HT1080 (cell line): Measurements from ENCODE around the gene ZBED5. TPM values are rescaled to one million over a fixed set of nuclear protein-coding genes. Genes with fewer than 3 reads are reported as not detected.
"Not testable (repeated sequence)": the region's sequence is repeated elsewhere in the genome, so short reads cannot be mapped to it uniquely, and the experiment has no call there.

Experiments used
- DNase-seq: peaks from one replicate; pipeline ENCODE4 v3.0.0-alpha.2; 2015; ENCODE audit warnings: low read depth
- total RNA-seq: library from RNA; depleted of rRNA; stranded (reverse); fragments of >200 nt; shearing (Covaris generic); gene quantifications from 2 replicates; pipeline ENCODE4 v1.2.3, GENCODE V29; 2014; rRNA removed

ZBED5 gene
- total RNA-seq, 1 experiment from 2014 or later = 32.6 TPM

DNA sequence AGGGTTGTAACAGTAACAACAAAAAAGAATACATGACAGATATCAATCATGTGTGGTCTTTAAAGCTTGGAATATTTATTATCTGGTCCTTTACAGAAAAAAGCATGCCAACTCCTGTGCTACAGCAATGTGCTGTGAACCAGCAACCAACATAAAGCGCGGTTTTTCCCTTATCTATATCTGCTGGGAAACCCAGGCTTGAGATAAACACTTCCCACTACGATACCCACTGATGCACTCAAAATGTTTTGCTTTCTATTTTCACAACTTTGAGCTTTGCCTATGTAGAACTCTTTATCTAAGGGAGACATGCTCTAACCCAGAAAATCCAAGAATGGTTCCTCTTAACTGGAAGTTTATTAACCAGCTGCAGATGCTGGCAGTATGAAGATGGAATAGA, 19.0 kb downstream of the ZBED5 start:
- DNase-seq = no peak

DNA sequence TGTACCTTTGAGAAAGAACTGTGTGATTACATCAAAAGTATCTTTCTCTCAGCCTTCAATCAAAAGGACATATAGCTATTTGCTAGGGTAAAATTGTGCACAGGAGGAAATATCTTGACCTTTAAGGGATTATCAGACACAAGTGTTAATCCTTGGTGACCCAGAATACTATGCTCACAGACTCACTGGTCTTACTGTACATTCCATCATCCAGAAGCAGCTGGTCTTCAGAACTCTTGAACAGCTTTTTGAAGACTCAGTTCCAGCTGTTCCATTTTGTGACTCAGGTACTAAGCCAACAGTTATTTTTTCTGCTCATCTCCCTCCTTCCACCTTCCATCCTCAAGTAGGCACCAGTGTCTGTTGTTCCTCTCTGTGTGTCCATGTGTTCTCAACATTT, 19.8 kb downstream of the ZBED5 start:
- DNase-seq = no peak

DNA sequence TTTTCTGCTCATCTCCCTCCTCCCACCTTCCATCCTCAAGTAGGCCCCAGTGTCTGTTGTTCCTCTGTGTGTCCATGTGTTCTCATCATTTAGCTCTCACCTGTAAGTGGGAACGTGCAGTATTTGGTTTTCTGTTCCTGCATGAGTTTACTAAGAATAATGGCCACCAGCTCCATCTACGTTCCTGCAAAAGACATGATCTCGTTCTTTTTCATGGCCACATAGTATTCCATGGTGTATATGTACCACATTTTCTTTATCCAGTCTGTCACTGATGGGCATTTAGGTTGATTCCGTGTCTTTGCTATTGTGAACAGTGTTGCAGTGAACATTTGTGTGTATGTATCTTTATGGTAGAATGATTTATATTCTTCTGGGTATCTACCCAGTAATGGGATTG, 21.0 kb downstream of the ZBED5 start:
- DNase-seq = not testable (repeated sequence)

DNA sequence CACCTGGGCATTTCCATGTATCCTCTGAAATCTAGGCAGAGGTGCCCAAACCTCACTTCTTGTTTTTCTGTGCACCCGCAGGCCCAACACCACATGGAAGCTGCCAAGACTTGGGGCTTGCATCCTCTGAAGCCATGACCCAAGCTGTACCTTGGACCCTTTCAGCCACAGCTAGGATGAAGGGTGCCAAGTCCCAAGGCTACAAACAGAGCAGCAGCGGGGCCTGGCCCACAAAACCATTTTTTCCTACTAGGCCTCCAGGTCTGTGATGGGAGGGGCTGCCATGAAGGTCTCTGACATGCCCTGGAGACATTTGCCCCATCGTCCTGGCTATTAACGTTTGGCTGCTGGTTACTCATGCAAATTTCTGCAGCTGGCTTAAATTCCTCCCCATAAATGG, 28.7 kb downstream of the ZBED5 start:
- DNase-seq = no peak

DNA sequence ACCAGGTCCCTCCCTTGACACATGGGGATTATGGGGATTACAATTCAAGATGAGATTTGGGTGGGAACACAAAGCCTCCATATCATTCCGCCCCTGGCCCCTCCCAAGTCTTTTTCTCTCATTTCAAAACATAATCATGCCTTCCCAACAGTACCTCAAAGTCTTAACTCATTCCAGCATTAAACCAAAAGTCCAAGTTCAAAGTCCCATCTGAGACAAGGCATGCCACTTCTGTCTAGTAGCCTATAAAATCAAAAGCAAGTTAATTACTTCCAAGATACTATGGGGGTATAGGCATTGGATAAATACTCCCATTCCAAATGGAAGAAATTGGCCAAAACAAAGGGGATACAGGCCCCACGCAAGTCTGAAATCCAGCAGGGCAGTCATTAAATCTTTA, 29.5 kb downstream of the ZBED5 start:
- DNase-seq = no peak

DNA sequence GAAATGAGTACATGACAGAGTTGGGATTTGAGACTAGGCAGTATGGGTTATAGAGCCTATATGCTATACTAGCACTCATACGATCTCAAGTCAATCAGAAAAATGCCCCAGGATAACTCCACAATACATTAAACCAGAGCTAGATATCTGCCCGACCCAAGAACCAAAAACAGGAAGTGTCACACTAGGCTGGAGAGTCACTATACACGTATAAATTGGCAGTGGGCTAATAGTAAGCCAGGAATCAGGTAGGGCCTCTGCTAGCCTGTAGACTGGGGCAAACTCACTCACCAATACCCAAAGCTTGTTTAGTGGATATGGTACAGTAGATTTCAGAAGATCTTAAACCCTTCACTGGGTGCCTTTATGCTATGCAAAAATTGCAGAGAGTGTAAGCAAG, 33.0 kb downstream of the ZBED5 start:
- no peak for DNase-seq

DNA sequence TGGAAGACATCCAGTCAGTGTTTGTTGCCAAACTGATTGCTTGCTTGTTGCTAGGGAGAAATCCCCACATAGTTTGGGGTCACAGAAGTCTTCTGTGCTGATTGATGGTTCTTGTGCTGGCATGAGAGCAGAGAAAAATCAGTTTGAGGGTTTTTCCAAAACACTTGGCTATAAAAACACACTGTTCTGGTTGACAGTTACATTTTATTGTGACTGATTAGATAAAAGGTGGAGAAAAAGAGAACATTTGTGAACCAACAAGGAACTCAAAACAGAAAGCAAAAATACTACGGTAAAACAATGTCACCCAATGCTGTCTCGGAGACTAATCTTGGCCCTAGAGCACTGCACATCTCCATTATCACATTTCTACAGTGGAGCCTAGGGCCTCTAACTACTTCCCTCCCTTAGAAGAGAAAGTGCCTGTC, 34.7 kb downstream of the ZBED5 start:
- no peak for DNase-seq

DNA sequence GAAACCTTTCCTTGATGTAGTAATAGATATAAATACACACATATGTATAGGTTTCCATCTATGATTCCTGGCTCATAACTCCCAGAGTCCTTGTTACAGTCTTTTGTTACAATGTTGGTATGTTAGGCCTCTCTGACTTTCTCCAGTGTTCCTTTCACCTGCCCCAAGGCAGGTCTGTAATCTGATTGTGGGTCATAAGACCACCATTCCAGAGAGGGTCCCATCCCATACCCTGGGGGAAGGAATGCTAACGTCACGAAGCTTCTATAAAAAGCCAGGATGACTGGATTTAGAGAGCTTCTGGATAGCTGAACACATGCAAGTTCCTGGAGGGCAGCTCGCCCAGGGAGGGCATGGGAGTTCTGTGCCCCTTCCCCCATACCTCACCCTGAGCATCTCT, 35.4 kb downstream of the ZBED5 start:
- DNase-seq = not testable (repeated sequence)

DNA sequence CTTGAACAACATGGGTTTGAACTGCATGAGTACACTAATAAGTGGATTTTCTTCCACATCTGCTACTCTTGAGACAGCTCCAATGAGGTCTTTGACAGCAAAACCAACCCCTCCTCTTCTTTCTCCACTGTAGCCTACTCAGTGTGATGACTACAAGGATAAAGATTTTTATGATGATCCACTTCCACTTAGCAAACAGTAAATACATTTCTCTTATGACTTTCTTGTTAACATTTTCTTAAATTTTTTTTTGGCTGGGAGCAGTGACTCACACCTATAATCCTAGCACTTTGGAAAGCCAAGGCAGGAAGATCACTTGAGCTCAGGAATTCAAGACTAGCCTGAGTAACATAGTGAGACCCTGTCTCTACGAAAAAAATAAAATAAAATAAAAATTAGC, 39.3 kb downstream of the ZBED5 start:
- peak; percentile 88 for DNase-seq

DNA sequence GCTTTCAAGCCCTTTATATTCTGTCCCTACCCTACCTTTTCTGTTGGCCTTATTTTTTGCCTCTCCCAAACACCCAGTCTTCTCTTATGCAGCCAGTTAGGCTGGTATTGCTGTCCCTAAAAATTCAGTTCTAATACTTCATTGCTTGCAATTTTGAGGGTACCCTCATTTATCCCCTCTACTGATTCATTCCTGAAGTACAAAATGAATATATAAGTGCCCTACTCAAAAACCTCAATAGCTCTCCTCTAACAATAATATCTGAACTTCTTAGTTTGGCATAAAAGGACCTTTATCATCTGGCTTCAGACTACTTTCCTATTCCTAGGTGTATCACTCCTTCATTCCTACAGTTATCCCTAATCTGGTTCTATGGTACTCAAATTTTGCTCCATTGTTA, 43.9 kb downstream of the ZBED5 start:
- DNase-seq = no peak

DNA sequence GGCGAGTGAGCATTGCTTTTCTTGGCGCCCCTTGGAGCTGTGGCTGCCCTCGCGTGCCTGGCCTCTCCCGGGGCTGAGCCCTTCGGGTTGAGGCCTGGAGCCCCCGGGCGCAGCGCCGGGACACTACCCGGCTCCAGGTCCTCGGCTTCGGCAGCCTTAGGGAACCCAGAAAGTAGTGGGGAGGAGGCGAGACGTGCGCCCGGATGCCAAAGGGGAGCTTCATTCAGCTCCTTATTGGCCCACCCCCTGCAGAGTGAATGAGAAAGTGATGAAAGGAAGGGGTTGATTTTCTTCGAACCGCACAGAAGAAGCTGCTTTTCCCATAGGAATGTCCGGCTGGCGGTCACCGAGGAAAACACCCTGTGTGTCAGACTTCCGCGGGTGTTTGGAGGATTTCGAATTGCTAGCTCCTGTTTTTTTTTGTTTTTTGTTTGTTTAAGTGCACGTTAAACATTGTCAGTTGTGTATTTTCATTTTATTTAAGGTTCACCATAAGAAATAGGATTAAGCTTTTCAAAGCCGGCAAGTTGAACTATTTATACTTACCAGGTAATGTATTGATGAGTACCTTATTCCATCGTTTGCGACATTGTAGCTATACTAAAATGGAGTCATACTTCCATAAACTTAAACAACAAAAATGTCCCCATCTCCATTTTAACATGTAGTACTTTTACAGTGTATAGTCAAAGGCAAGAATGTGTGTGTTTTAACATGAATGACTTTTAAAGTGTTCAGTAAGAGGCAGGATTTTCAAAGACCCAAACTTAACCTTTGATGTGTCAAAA, 48.3 kb downstream of the ZBED5 start:
- DNase-seq = peak; percentile 76

DNA sequence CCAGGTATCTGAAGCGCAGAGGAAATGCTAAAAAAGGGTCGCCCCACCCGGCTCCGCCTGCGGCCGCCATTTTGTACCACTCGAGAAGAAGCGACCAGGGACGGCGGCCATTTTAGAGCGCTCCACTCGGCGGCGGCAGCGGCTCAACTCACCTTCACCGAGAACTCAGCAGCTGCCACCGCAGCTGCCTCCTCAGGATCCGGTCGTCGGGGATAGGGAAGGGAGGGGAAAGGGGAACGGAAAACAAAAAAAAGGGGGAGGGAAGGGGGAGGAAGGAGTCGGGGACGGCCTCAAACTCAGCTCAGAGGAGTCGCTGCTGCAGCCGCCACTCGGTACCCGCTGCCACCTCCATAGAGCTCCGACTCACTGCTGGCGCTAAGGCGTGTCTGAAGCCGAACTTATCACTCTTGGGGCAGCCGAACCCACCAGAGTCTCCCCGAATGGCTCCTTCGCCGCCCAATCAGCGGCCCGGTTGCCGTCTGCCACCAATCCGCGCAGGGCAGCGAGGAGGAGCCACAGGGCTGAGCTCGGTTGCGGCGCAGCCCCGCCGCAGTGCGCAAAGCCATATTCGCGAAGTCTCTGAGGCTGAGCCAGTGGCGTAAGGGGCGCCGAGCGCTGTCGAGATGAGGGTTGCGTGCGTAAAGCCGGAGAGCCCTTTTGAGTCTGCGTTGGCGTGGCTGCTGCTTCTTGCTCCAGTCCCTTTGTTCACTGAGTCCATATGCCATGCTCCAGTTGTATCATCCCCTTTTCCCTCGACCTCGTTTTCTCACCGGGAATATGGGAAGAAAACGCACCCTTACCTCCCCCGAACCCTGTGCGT, 49.1 kb downstream of the ZBED5 start, which contains the start of gene EIF4G2:
Gene EIF4G2, minus strand, starts transcription at position 374 of the 820 bp plus-strand sequence.
- peak; percentile 99 for DNase-seq

DNA sequence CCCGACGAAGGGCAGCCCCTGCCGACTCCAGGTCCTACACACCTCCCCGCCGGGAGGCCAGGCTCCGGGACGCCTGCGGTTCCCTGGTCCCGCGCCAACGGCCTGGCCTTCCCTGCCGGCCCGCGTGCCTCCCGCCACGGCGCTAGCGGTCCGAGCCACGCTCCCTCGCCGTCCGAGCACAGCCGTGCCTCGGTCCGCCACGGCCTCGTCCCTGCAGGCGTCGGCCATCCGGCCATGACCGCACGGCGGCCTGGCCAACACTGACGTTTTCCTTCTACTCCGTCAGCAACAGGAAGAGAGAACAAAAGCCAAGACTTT, 49.7 kb downstream of the ZBED5 start:
- DNase-seq = no peak

DNA sequence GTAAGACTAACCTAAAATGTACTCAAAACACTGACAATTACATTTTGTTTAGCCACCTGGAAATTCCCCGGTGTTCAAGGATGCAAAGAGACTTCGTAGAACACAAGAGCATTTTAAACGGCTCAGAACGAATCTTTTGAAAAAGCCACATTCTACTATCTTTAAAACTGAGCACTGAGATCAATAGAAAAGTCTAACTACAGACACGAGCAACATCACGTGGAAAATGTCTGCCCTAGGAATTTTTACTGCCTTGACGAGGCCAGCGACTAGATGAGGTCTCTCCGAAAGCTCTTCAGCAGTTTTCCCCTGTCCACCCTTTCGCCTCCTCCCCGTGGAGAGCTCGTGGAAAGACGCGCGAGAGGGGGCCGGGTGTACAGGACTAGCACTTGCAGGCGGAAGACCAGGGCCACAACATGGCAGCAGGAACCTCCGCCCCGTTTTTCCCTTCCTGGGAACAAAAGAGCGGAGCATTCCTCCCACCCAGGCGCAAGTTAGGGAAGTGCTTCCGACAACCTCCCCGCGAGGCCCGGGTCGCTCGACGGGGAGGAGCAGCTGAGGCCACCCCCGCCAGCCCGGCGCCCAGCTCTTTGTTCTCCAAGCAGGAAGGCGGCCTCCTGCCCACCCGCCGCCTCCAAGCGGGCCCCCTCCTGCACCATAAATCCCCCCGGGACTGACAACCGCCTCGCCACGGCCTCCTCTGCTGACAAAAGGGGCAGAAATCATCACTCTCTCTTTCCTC, 50.2 kb downstream of the ZBED5 start:
- peak; percentile 46 for DNase-seq

DNA sequence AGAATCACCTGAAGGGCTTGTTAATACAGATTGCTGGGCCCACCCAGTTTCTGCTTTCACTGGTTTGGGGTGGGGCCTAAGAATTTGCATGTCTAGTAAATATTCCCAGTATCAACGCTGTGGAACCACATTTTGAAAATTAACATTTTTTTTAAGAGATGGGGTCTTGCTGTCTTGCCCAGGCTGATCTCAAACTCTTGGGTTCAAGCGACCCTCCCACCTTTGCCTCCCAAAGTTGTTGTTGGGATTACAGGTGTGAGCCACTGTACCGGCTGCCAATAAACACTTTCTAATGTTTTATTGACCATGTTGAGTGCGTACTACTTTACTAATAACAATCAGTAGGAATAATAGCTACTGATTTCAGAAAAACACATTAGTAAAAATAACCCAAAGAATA, 51.6 kb downstream of the ZBED5 start:
- DNase-seq = no peak

DNA sequence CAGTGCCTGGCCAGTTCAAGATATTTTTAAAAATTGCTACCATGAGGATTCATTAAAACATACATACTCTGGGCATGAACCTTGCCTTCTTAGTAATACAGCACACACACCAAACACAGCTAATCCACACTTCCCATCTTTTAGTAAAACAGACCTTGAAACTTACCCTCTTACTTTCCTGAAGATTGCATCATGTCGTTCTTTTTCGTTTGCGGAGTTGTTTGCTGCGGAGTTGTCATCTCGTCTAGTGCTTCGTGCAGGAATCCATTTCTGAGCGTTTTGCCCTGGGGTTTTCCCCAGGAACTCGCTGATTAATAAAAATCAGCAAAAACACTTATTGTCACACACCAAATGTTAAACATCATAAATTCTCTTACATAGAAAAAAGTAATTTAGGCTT, 52.1 kb downstream of the ZBED5 start:
- DNase-seq = no peak

DNA sequence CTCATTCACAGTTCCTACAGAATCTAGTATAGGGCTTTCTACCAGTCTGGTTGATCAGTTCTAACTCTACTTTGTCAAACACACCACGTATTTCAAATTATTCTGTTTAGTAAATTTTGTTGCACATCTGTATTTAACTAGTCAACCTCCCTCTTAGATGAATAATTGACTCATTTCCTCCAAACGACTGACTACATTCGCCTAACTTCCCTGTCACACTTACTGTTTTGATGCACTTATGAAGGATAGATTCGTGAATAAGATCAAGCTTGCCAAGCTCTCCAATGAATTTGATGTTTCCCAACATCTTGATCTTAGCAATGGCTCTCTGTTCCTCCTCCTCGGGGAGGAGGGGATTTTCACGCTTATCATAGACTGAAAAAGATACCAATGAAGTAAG, 54.2 kb downstream of the ZBED5 start:
- DNase-seq = no peak

Other genes with a start within 250 kb of the ZBED5 start
- 0.02 TPM in 1 of 2 replicates, not detected in the other for gene IRAG1, start 164.3 kb downstream of the ZBED5 start, total RNA-seq
- gene CTR9, start 106.8 kb downstream of the ZBED5 start, total RNA-seq = 26.4 and 31.0 TPM in 2 replicates
- 706 and 804 TPM in 2 replicates for gene EIF4G2, start 49.1 kb downstream of the ZBED5 start, total RNA-seq